ENCODE data around the gene DEDD2. TPM values are rescaled to one million over a fixed set of nuclear protein-coding genes. Genes with fewer than 3 reads are reported as not detected.
A peak's percentile ranks its signal among the peaks of the same experiment; 100 is the strongest.

DEDD2 gene
- total and polyA plus RNA-seq, 10 donors, result 24.7 to 73.9 (median 47.2) TPM

DNA sequence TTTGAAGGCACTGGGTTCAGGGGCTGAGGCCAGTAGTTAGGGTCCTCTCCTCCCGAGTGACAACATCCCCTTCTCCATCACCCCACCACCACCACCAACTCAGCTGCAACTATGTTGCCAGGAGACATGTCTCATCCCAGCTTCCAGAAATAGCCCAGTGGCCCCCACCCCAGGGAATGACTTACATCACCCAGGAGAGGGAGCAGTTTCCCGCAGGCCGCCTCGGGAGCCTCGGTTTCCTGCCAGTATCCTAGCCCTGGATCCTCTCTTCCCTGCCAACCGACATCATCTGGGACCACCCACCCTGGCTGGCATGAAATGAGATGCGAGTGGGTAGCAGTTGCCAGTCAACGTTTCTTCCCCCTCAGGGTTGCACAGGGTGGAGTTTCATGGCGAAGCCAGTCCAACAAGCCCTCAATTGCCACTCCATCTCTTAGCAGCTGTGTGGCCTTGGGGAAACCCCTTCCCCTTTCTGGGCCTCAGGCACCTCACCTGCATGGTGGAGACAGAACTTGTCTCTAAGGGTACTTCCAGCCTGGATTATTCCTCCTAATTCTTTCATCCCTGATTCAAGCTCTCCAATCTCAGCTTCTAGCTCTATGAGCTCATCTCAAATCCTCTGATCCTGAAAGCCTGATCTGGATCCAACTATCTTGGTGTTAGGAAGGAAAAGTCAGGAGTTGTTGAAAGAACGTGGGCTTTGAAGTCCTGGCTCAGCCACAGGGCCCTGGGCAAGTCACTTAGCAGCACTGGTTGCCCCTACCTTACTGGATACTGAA is 28.9 kb upstream of the DEDD2 start:
- WGBS, 5 donors, result 35 to 58% (median 43%) methylated on average over 6 to 10 of the region's 10 CpGs
- DNase-seq, result peak; percentile 81
- Histone ChIP-seq H3K27me3 (replicated peaks in 1 of 7) (no peaks in the 10 kb centered on the region), H3K4me3 (no peak overlapping the region), H3K4me1 (peaks cover 21 to 83% (median 61%) of the 10 kb centered on the region in 6 donors), H3K9me3 (no peaks in the 10 kb centered on the region), H3K36me3 (peaks cover 0 to 28% (median 17%) of the 10 kb centered on the region in 6 donors), H3K27ac (peak overlapping the region in 5 of 8 donors; percentile 22 to 94 (median 41))
- TF ChIP-seq POLR2AphosphoS5 (IDR thresholded peaks at IDR 0.05), result peak; percentile 59 to 64 (median 60)
- TF ChIP-seq, protein P1, sequence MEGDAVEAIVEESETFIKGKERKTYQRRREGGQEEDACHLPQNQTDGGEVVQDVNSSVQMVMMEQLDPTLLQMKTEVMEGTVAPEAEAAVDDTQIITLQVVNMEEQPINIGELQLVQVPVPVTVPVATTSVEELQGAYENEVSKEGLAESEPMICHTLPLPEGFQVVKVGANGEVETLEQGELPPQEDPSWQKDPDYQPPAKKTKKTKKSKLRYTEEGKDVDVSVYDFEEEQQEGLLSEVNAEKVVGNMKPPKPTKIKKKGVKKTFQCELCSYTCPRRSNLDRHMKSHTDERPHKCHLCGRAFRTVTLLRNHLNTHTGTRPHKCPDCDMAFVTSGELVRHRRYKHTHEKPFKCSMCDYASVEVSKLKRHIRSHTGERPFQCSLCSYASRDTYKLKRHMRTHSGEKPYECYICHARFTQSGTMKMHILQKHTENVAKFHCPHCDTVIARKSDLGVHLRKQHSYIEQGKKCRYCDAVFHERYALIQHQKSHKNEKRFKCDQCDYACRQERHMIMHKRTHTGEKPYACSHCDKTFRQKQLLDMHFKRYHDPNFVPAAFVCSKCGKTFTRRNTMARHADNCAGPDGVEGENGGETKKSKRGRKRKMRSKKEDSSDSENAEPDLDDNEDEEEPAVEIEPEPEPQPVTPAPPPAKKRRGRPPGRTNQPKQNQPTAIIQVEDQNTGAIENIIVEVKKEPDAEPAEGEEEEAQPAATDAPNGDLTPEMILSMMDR (IDR thresholded peaks at IDR 0.05 in 8 of 11, conservative IDR thresholded peaks at IDR 0.05 in 3 of 11), result peak in 6 of 11 experiments; percentile 17 to 52 (median 41)
- no peak for TF ChIP-seq POLR2A (IDR thresholded peaks at IDR 0.05)
- intact Hi-C loops (cut with DNase I; ENCODE audit: low total_unique reads), result no loop called here

DNA sequence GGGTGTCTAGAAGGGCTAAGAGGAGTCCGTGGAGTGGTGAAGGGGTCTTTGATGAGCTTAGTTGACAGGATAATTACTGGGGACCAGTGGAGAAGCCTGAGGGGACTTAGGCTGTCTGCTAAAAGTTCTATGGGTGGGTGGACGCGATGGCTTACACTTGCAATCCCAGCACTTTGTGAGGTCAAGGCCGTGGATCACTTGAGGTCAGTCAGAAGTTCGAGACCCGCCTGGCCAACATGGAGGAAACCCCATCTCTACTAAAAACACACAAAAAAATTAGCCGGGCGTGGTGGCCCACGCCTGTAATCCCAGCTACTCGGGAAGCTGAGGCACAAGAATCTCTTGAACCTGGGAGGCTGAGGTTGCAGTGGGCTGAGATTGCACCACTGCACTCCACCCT is 27.8 kb upstream of the DEDD2 start:
- whole genome bisulfite sequencing, 5 donors, result 74 to 87% (median 82%) methylated on average over 10 of the region's 10 CpGs
- intact Hi-C loops (cut with DNase I; ENCODE audit: low total_unique reads), result no loop called here
- DNase-seq, result peak; percentile 78
- peak overlapping the region in 7 of 8 donors; percentile 92 to 97 (median 94) for H3K27ac ChIP-seq
- H3K27me3 ChIP-seq (replicated peaks in 1 of 7), result no peaks in the 10 kb centered on the region
- TF ChIP-seq POLR2AphosphoS5 (IDR thresholded peaks at IDR 0.05) (no peak), POLR2A (IDR thresholded peaks at IDR 0.05) (no peak)
- TF ChIP-seq, protein P1 (IDR thresholded peaks at IDR 0.05 in 8 of 11, conservative IDR thresholded peaks at IDR 0.05 in 3 of 11), result no peak
- peak overlapping the region in 1 of 8 donors; percentile 93 for H3K4me3 ChIP-seq
- H3K9me3 ChIP-seq, result no peaks in the 10 kb centered on the region
- H3K36me3 ChIP-seq, result peaks cover 0 to 28% (median 17%) of the 10 kb centered on the region in 6 donors
- peaks cover 21 to 83% (median 61%) of the 10 kb centered on the region in 6 donors for H3K4me1 ChIP-seq

DNA sequence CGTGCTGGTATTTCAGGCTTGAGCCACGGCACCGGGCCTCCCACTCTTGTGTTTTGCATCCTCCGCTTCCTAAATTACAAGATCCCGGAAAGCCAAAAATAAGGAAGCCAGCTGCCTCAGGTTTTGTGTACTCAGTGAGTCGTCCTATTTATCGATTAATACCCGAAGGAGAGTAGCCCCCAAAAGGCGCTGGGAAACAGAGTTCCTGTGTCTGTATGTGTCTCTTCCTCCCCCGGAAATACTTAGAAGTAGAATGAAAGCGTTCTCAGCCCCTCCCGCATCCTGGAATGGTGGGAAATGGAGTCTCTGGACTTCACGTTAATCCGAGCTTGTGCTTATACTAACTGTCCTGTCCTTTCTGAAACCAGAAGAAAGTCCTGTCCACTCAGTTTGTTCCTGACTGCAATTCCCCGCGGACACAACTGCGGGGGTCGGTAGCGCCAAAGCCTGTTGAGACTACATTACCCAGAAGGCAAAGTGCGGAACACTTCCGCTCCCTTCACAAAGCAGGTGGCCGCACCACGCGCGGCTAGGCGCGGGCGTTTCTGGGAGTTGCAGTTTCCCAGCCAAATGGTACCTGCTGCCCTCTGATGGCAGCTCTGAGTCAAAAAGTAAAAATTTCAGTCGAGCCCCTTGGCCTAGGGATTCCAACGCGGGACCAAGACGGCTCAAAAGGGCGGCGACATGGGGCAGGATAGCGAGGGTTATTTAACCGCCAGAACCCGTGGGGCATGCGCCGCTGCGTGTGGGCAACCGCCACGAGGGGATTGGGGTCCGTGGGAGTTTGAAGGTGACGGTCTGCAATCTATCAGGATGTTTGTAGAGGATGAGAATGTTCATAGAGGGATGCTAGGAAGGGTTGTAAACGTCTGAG is 27.1 kb upstream of the DEDD2 start:
- no peaks in the 10 kb centered on the region for H3K9me3 ChIP-seq
- DNase-seq, result peak; percentile 98
- peaks cover 21 to 83% (median 61%) of the 10 kb centered on the region in 6 donors for H3K4me1 ChIP-seq
- TF ChIP-seq, protein P1 (IDR thresholded peaks at IDR 0.05 in 8 of 11, conservative IDR thresholded peaks at IDR 0.05 in 3 of 11), result peak; percentile 37 to 85 (median 69)
- TF ChIP-seq POLR2A (IDR thresholded peaks at IDR 0.05) (no peak), POLR2AphosphoS5 (IDR thresholded peaks at IDR 0.05) (peak; percentile 85 to 87 (median 87))
- H3K36me3 ChIP-seq, result peaks cover 0 to 28% (median 17%) of the 10 kb centered on the region in 6 donors
- 1 to 3% (median 2%) methylated on average over 30 to 45 of the region's 45 CpGs for WGBS, 5 donors
- intact Hi-C loops (cut with DNase I; ENCODE audit: low total_unique reads), result no loop called here
- peak overlapping the region; percentile 84 to 97 (median 94) for H3K27ac ChIP-seq
- no peaks in the 10 kb centered on the region for H3K27me3 ChIP-seq (replicated peaks in 1 of 7)
- peak overlapping the region; percentile 59 to 93 (median 69) for H3K4me3 ChIP-seq

Data from spleen (tissue), 11 donors.